Endothelial cell of umbilical vein (primary cell): ENCODE measurements around the gene KCNC4. TPM values are rescaled to one million over a fixed set of nuclear protein-coding genes. Genes with fewer than 3 reads are reported as not detected.

Experiments used
- BruUV-seq: library from RNA; stranded (reverse); fragments of 400-500 nt; replicated peaks from 2 replicates; lab custom pipeline; 2021; lab: Mats Ljungman, UMichigan
- CTCF ChIA-PET: fragments of 300-600, 350-600 bp; sonication (Branson Sonifier 250); formaldehyde crosslinking; loops from one replicate; lab custom pipeline; 2021; ENCODE audit warnings: antibody characterized with exemption, inconsistent platforms; lab: Charles Lee
- POLR2A ChIA-PET: fragments of 300-600, 350-600 bp; sonication (Branson Sonifier 250); formaldehyde crosslinking; loops from one replicate; lab custom pipeline; 2021; ENCODE audit warnings: antibody characterized with exemption, inconsistent platforms; lab: Charles Lee
- DNase-seq: peaks from one replicate; pipeline ENCODE4 v3.0.0-alpha.2; 2011; ENCODE audit warnings: low read depth, low spot score
- FAIRE-seq: peaks from 2 replicates; lab custom pipeline; 2011; peaks lifted over from hg19 to GRCh38; lab: Jason Lieb, UNC
- H2AFZ ChIP-seq: 2 replicates; pipeline ENCODE4 v1.6.0; 2012; ENCODE audit warnings: low read depth, low read length, control low read depth, inconsistent platforms
- H3K27ac ChIP-seq: 2 replicates; pipeline ENCODE4 v1.5.1; 2011; ENCODE audit warnings: low read depth, mild to moderate bottlenecking, control low read depth, low read length, moderate library complexity; ENCODE audit not compliant: insufficient read depth
- H3K27me3 ChIP-seq, 2 experiments: 2 replicates each; pipeline versions ENCODE4 v1.6.0 to v1.6.1; 2011; ENCODE audit warnings: low read length in 2 of 2, mixed read lengths in 1 of 2; ENCODE audit not compliant: control insufficient read depth in 2 of 2, insufficient read depth in 2 of 2
- H3K36me3 ChIP-seq, 2 experiments: 2 replicates in 1 of 2; 3 replicates in 1 of 2; pipeline ENCODE4 v1.5.1; 2011; ENCODE audit warnings: low read length in 2 of 2, mild to moderate bottlenecking in 1 of 2, moderate library complexity in 1 of 2; ENCODE audit not compliant: control insufficient read depth in 2 of 2, insufficient read depth in 2 of 2; ENCODE audit errors: extremely low read depth in 1 of 2
- H3K4me1 ChIP-seq: 3 replicates; pipeline ENCODE4 v1.5.1; 2011; ENCODE audit warnings: mild to moderate bottlenecking, low read length; ENCODE audit not compliant: control insufficient read depth, insufficient read depth; ENCODE audit errors: extremely low read depth
- H3K4me2 ChIP-seq: 2 replicates; pipeline ENCODE4 v1.6.1; 2011; ENCODE audit warnings: low read length, control low read depth, mixed read lengths; ENCODE audit not compliant: insufficient read depth
- H3K4me3 ChIP-seq, 3 experiments: fragments of 200-600 bp in 1 of 3; sonication (generic), shearing (Covaris generic) in 1 of 3; replicated peaks in 1 of 3; 2 replicates each; pipeline ENCODE4 v1.5.1; 2011 to 2016; ENCODE audit warnings: control low read depth in 3 of 3, low read length in 3 of 3, mild to moderate bottlenecking in 2 of 3, inconsistent platforms in 1 of 3, low read depth in 1 of 3, moderate library complexity in 1 of 3; ENCODE audit not compliant: insufficient read depth in 1 of 3
- H3K79me2 ChIP-seq: 2 replicates; pipeline ENCODE4 v1.6.0; 2012; ENCODE audit warnings: low read length, inconsistent platforms; ENCODE audit not compliant: control insufficient read depth, insufficient read depth
- H3K9ac ChIP-seq: replicated peaks from 2 replicates; pipeline ENCODE3; 2011; ENCODE audit warnings: low read length, control low read depth; ENCODE audit not compliant: insufficient read depth; ENCODE audit errors: extremely low read depth
- H3K9me1 ChIP-seq: replicated peaks from 3 replicates; pipeline ENCODE4 v1.6.0; 2011; ENCODE audit warnings: mild to moderate bottlenecking, low read length; ENCODE audit not compliant: control insufficient read depth, insufficient read depth; ENCODE audit errors: extremely low read depth
- H3K9me3 ChIP-seq: replicated peaks from 2 replicates; pipeline ENCODE4 v1.5.1; 2012; ENCODE audit warnings: low read length, inconsistent platforms; ENCODE audit not compliant: control insufficient read depth, insufficient read depth
- H4K20me1 ChIP-seq: replicated peaks from 2 replicates; pipeline ENCODE3; 2011; ENCODE audit warnings: mild to moderate bottlenecking, low read length; ENCODE audit not compliant: control insufficient read depth, insufficient read depth; ENCODE audit errors: extremely low read depth
- EZH2 ChIP-seq: IDR thresholded peaks from 2 replicates; pipeline ENCODE4 v1.6.1; 2012; ENCODE audit warnings: borderline replicate concordance, low read depth, mild to moderate bottlenecking, moderate library complexity, low read length, inconsistent platforms; ENCODE audit not compliant: severe bottlenecking
- MYC ChIP-seq: IDR thresholded peaks from one replicate; pipeline ENCODE4 v1.6.1; 2011; ENCODE audit warnings: mild to moderate bottlenecking, low read depth, low read length
- POLR2AphosphoS5 ChIP-seq: IDR thresholded peaks from 2 replicates; pipeline ENCODE4 v1.6.1; 2012; ENCODE audit warnings: low read depth, mild to moderate bottlenecking, control low read depth, low read length, moderate library complexity; ENCODE audit not compliant: insufficient read depth
- dilution Hi-C: fragments of 300-500 bp; cut with MboI; formaldehyde crosslinking; loops from one replicate; pipeline ENCODE4 v1.15.0; 2019; ENCODE audit warnings: low sequenced_read_pairs; ENCODE audit not compliant: extremely low pct_ligation_motif_present
- intact Hi-C: fragments of 100-400 bp; cut with micrococcal nuclease; formaldehyde crosslinking; loops from one replicate; pipeline ENCODE4 v1.10.0; 2022
- polyA plus RNA-seq, 4 experiments: library from polyadenylated mRNA; depleted of rRNA in 3 of 4; stranded (reverse) in 3 of 4; unstranded in 1 of 4; fragments of >200 nt; gene quantifications; 2 replicates each; pipeline versions ENCODE4 v1.2.1 to v1.2.3, GENCODE V29; 2011 to 2012; ENCODE audit warnings: missing spikeins in 1 of 4
- total RNA-seq: library from RNA; stranded (reverse); gene quantifications from 2 replicates; pipeline ENCODE4 v1.2.3, GENCODE V29; 2021
- TF ChIP-seq, protein P1 (sequence below), 2 donors: IDR thresholded peaks; 1 replicate in 1 of 2; 2 replicates in 1 of 2; pipeline ENCODE4 v1.5.1; 2011; ENCODE audit warnings: low read length in 2 of 2, mild to moderate bottlenecking in 2 of 2, moderate library complexity in 2 of 2, control low read depth in 1 of 2, inconsistent platforms in 1 of 2, low read depth in 1 of 2; ENCODE audit not compliant: insufficient read depth in 1 of 2; ENCODE audit errors: extremely low read depth in 1 of 2

Gene KCNC4
- total and polyA plus RNA-seq, 2 donors (not counting 3 experiments of a cell fraction or from before 2014, with no cell fraction given) = 6.7 to 22.5 TPM

DNA sequence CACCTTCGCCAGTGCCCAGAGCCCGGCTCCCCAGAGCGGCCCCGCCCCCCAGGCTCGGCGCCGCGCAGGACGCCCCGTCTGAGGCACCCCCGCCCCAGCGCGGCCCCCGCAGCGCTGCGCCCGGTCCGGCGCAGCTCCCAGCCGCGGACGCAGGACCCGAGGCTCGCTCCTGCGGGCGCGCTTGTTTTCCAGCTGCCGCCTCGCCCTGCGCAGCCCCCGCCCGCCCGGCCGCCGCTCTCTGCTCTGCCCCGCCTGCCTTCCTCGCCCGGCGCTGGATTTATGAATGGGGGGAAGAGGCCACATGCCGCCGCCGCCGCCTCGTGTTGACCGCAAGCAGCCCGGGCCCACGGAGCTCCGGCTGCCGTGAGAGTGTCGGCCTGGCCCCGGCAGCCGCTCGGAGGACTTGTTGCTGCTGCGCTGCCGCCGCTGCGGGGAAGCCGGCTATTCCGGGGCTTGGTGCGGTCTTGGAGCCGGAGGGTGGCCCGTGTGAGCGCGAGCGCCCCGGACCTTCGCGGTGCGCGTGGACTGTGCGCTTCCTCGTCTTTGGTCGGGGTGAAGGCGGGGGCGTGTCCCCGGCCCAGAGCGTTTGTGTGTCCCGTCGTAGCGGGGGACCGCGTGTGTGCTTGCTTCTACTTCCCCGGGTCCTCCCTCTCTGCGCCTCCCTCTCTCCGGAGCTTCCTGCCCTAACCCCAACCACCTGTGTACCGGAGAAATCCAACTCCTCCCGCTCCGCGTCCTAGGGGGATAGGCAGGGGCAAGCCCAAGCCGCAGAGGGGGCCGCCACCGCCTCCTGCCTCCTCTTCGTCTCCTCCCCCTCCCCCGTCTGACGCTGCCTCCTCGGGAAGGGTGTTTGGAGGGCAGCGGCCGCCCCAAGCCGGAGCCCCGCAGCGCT lies 736 bp downstream of the KCNC4 start:
- dilution Hi-C loops = no loop called here
- peak overlapping the region; percentile 85 for H2AFZ ChIP-seq
- TF ChIP-seq MYC (no peak), POLR2AphosphoS5 (peak; percentile 0)
- H3K79me2 ChIP-seq = no peaks in the 10 kb centered on the region
- ChIA-PET CTCF (interaction anchor here (0.9 to 18.2 kb wide), 7 partner anchors 14 to 286 kb away, joined by 4 to 1577 read pairs (median 80); partner anchors contain the start of gene RBM15), POLR2A (no interaction called here)
- H3K27me3 ChIP-seq = peaks cover 0 to 6% of the 10 kb centered on the region in 2 experiments
- peak overlapping the region; percentile 57 for H3K4me2 ChIP-seq
- H3K9me3 ChIP-seq = no peaks in the 10 kb centered on the region
- peak overlapping the region; percentile 34 for H3K9ac ChIP-seq
- H3K4me1 ChIP-seq = peaks cover 5% of the 10 kb centered on the region
- DNase-seq (peak; percentile 36), FAIRE-seq (peak; percentile 24)
- H3K4me3 ChIP-seq = peak overlapping the region; percentile 43 to 65 (median 61)
- no peaks in the 10 kb centered on the region for H4K20me1 ChIP-seq
- no peak overlapping the region for H3K27ac ChIP-seq
- intact Hi-C loops = loop anchor here (1.0 to 10.0 kb wide), 2 partner anchors 54 to 127 kb away; no protein-coding TSS in a partner anchor
- BruUV-seq = TSS peak; percentile 27
- no peaks in the 10 kb centered on the region for H3K36me3 ChIP-seq
- no peaks in the 10 kb centered on the region for H3K9me1 ChIP-seq

DNA sequence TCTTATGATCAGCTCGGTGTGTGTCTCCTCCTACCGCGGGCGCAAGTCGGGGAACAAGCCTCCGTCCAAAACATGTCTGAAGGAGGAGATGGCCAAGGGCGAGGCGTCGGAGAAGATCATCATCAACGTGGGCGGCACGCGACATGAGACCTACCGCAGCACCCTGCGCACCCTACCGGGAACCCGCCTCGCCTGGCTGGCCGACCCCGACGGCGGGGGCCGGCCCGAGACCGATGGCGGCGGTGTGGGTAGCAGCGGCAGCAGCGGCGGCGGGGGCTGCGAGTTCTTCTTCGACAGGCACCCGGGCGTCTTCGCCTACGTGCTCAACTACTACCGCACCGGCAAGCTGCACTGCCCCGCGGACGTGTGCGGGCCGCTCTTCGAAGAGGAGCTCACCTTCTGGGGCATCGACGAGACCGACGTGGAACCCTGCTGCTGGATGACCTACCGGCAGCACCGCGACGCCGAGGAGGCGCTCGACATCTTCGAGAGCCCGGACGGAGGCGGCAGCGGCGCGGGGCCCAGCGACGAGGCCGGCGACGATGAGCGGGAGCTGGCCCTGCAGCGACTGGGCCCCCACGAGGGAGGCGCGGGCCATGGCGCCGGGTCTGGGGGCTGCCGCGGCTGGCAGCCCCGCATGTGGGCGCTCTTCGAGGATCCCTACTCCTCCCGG lies 1.5 kb downstream of the KCNC4 start:
- peak overlapping the region; percentile 57 for H3K4me2 ChIP-seq
- no peak overlapping the region for H3K9ac ChIP-seq
- H3K9me1 ChIP-seq = no peaks in the 10 kb centered on the region
- H3K4me3 ChIP-seq = peak overlapping the region; percentile 43 to 65 (median 61)
- DNase-seq (peak; percentile 16), FAIRE-seq (no peak)
- intact Hi-C loops = loop anchor here (10.0 kb wide), 1 partner anchor 53 kb away; no protein-coding TSS in a partner anchor
- ChIA-PET POLR2A (no interaction called here), CTCF (interaction anchor here (1.1 to 18.2 kb wide), 7 partner anchors 8 to 285 kb away, joined by 4 to 1577 read pairs (median 80); partner anchors contain the start of gene RBM15)
- BruUV-seq = no TSS peak
- dilution Hi-C loops = no loop called here
- no peaks in the 10 kb centered on the region for H3K79me2 ChIP-seq
- no peaks in the 10 kb centered on the region for H3K36me3 ChIP-seq
- H3K27me3 ChIP-seq = peaks cover 0 to 6% of the 10 kb centered on the region in 2 experiments
- TF ChIP-seq POLR2AphosphoS5 (no peak), EZH2 (peak; percentile 91)
- TF ChIP-seq, protein P1, sequence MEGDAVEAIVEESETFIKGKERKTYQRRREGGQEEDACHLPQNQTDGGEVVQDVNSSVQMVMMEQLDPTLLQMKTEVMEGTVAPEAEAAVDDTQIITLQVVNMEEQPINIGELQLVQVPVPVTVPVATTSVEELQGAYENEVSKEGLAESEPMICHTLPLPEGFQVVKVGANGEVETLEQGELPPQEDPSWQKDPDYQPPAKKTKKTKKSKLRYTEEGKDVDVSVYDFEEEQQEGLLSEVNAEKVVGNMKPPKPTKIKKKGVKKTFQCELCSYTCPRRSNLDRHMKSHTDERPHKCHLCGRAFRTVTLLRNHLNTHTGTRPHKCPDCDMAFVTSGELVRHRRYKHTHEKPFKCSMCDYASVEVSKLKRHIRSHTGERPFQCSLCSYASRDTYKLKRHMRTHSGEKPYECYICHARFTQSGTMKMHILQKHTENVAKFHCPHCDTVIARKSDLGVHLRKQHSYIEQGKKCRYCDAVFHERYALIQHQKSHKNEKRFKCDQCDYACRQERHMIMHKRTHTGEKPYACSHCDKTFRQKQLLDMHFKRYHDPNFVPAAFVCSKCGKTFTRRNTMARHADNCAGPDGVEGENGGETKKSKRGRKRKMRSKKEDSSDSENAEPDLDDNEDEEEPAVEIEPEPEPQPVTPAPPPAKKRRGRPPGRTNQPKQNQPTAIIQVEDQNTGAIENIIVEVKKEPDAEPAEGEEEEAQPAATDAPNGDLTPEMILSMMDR (IDR thresholded peaks at IDR 0.05; ENCODE audit: extremely low read depth in 1 of 2, insufficient read depth in 1 of 2, low read depth in 1 of 2, low read length in 2 of 2) = peak in 1 of 2 donors; percentile 1
- H2AFZ ChIP-seq = peak overlapping the region; percentile 85
- H4K20me1 ChIP-seq = no peaks in the 10 kb centered on the region
- no peaks in the 10 kb centered on the region for H3K9me3 ChIP-seq
- H3K4me1 ChIP-seq = peaks cover 5% of the 10 kb centered on the region
- no peak overlapping the region for H3K27ac ChIP-seq
